Daoy (cell line): ENCODE results near the gene DCX. TPM values are rescaled to one million over a fixed set of nuclear protein-coding genes. Genes with fewer than 3 reads are reported as not detected.
"Not testable (repeated sequence)": the region's sequence is repeated elsewhere in the genome, so short reads cannot be mapped to it uniquely, and the experiment has no call there.

ENCODE experiments used
- DNase-seq: peaks from one replicate; pipeline ENCODE4 v3.0.0-alpha.2; 2015; ENCODE audit warnings: low read depth
- total RNA-seq: library from RNA; depleted of rRNA; stranded (reverse); fragments of >200 nt; shearing (Covaris generic); gene quantifications from 2 replicates; pipeline ENCODE4 v1.2.3, GENCODE V29; 2014

DCX gene
- total RNA-seq, 1 experiment from 2014 or later: not detected

DNA sequence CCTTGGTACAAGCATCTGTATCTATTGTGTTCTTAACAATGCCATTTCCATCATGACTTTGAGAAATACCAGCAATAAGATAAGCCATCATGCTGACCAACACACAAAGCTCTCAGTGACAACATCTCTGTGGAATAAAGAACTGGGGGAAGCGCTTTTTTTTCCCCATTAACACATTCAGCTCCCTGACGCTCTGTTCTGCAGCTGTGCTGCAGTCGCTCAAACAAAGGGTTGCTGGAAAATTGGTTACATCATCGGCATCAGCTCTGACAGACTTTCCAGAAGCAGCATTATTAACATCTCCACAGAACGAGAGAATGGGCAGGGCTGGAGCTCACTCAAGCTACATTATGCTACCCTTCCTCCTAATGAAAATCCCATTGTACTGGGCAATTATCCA lies 39.9 kb downstream of the DCX start:
- DNase-seq: no peak

DNA sequence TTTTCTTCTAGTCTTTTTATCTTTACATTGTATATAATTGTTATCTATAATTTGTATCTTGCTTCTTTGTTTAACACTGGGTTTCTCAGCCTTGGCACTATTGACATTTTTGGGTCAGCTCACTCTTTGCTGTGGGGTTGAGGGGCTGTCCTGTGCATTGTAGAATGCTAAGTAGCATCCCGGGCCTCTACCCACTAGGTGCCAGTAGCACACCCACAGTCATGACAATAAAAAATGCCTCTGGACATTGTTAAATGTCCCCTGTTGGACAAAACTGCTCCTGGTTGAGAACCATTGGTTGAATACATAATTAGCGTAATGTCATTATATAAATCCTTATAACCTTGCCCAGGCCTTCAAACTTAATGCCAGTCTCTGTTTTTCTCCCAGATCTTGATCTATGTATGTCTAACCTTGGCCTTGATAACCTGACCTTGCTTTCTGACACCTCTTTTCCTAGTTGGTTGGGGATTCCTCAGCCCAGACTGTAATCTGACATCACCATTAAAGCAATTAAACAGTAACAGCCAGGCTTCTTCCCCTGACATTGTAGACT lies 46.1 kb downstream of the DCX start:
- DNase-seq: no peak

DNA sequence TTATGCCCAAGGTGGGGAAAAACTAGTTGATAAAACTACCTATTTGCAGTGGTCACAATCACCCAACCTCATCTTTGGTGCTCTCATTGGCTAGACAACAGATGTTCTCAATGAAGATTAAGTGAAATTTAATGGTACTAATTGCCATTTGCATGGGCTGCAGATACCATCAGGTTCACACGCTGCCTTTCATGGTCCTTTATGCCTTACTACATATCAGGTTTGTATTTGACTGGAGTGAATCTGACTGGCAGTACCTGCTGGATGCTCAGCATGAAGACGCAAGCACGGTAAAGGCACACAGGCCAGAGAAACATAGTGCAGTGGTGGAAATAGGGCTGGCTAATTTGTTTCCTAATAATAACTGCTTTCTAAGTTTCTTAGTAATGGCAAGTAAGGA lies 48.3 kb downstream of the DCX start:
- DNase-seq: no peak

DNA sequence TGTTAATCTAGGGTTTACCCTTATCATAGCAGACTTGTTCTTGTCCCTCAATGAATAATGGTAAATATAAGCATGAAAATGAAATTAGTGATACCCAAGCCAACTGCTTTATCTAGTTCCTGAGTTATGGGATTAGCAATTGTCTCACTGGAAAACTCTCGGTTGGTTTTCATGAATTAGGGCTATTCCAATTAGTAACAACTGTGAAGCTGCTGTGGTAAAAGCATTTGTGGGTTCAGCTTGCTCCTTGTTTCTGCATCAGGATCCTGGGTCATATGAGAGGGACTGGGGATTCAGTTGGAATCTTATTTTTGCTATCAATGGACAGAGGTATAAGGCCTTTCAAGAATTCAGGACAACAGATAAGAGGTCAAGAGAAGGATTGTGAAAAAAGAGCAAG lies 50.2 kb downstream of the DCX start:
- DNase-seq: no peak

- no peak for DNase-seq
Measured at GRCh38 chrX:111360839-111361238, 51.2 kb downstream of the DCX start.

DNA sequence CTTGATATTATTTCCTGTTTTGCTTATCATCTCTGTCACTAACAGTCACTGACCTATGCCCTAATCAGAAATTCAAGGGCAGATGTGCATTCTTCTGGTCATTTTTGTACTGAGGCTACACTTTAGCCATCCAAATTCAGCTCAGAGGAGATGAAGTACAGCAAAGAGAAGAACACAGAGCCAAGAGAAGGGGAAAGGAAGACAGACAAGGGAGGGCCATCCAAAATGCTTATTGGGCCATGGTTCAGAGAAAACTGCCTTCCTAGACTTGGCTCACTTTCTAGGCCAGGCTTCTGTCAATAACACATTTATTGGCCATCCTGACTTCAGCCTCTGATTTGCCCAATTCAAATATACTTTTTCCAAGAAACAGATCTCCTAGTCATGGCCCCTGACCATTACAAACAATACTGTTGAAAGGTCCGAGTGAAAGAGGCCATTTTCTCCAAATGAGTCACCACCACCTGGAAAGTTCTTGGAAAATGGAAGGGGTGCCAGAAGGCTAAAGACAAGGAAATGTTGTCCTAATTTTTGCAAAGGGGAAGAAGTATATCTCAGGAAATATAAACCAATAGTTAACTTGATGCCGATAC lies 56.4 kb downstream of the DCX start:
- no peak for DNase-seq

GRCh38 chrX:111354496-111354895 lies 57.5 kb downstream of the DCX start:
- no peak for DNase-seq

DNA sequence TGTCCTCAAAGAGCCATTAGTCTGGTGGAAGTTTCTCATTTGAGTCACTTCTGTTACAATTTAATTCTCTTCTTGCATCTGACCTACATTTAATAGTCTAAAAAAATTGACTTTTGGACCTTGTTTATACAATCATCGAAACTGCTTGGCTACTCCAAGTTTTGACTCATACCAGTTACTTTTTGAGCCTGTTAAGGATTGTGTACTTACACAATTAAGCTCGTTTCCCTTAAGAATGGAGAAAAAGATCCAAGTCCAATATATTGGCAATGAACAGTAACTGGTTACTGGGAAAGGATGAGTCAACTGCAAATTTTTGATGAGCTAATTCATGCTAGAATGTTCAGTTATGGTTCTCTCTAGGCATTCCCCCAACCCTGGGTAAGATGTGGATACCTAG lies 58.2 kb downstream of the DCX start:
- no peak for DNase-seq

DNA sequence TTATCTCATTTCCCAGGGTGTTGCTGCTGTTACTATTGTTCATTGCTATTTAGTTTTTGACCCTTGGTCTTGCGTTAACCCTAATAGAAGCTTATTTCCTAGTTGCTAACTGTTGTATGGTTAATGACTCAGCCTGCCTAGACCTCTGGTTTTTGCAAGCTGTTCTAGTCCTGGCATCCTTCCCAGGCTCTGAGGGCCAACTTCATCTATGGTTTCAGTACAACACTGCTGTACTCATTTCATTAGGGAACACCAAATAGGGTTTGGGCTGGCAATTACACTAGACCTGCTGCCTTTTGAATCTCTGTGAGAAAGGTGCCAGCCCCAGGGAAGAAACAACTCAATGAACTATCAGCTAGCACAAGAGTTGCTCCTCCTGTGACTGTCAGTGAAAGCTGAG lies 59.6 kb downstream of the DCX start:
- DNase-seq: peak; percentile 0

DNA sequence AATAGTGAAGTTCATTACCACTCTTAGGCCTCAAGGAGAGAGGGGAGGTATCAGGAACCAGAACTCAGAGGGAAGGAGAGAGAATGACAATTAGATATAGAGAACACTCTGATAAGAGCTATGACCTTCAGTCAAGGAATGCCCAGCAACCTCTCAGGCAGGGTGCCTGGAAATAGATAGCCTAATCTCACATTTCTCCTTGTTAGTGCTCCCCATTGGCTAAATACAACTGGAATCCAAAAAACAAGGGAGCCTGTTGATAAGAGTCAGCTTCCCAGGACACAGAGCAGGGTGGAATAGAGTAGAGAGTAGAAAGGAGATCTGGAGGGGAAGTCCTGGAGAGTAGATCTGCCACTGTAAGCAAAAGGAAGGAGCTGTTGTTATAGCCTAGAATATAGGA lies 62.1 kb downstream of the DCX start:
- no peak for DNase-seq

DNA sequence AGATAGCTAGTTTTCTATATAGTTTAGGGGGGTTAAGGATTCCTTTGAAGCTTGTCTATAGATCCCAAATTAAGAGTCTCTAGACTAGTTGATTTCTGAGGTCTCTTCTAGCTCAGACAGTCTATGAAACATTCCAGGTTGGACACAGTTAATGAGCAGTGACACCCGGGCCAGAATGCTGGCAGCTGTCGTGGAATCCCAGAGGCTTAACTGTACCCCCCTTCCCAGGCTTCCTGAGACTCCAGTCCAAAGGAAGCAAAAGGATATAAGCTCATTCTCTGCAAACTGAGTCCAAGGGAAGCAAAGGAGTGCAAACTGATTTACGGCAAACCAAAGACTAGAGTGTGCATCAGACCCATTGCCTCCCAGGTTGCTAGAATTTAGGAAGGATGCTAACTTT lies 62.9 kb downstream of the DCX start:
- DNase-seq: no peak

DNA sequence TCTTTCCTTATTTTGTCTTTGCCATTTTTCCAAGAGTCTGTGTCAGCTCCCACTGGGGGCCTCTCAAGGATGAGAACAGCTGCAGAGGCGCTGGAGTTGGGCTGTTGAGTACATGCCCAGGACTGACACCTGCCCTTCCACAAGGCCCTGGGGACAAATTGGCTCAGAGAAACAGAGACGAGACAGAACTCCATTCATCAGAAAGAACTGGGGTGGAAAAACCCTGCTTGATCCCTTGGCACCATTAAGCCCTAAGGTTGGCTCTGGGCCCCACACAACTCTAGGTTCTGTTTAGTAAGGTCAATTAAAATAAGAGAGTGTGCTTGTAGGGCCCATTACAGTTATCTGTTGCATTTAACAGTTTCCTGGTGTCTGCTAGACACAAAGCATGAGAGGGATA lies 63.6 kb downstream of the DCX start:
- DNase-seq: no peak

- not testable (repeated sequence) for DNase-seq
Measured at GRCh38 chrX:111346150-111346549, 65.8 kb downstream of the DCX start.

- DNase-seq: no peak
Measured at GRCh38 chrX:111340054-111340453, 71.9 kb downstream of the DCX start.

DNA sequence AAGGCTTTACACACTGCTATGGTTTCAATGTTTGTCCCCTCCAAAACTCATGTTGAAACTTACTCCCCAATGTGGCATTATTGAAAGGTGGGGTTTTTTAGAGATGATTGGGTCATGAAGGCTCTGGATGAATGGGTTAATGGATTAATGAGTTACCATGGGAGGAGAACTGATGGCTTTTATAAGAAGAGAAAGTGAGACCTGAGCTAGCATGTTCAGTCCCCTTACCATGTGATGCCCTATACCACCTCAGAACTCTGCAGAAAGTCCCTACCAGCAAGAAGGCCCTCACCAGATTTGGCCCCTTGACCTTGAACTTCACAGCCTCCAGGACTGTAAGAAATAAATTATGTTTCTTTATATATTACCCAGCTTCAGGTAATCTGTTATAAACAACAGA lies 72.8 kb downstream of the DCX start:
- no peak for DNase-seq

GRCh38 chrX:111338095-111338698 lies 73.8 kb downstream of the DCX start:
- no peak for DNase-seq

GRCh38 chrX:111337067-111337637 lies 74.8 kb downstream of the DCX start:
- no peak for DNase-seq

- DNase-seq: no peak
Measured at GRCh38 chrX:111336141-111336540, 75.9 kb downstream of the DCX start.

- DNase-seq: no peak
Measured at GRCh38 chrX:111329370-111329769, 82.6 kb downstream of the DCX start.

DNA sequence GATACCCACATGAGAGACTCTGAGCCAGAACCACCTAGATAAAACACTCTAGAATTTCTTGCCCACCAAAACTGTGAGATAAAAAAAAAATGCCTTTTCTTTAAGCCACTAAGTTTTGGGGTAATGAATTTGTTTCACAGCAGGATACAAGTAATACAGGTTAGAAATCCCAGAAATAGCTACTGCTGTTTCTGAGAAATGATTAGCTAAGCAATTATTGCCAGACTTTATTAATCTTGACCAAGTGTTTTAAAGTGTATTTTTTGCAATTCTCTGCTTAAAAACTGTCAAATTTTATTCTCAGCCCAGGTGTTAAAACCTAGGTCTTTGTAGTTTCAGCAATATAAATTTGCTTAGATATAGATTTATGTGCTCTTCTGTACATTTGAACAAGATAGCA lies 83.1 kb downstream of the DCX start:
- no peak for DNase-seq

DNA sequence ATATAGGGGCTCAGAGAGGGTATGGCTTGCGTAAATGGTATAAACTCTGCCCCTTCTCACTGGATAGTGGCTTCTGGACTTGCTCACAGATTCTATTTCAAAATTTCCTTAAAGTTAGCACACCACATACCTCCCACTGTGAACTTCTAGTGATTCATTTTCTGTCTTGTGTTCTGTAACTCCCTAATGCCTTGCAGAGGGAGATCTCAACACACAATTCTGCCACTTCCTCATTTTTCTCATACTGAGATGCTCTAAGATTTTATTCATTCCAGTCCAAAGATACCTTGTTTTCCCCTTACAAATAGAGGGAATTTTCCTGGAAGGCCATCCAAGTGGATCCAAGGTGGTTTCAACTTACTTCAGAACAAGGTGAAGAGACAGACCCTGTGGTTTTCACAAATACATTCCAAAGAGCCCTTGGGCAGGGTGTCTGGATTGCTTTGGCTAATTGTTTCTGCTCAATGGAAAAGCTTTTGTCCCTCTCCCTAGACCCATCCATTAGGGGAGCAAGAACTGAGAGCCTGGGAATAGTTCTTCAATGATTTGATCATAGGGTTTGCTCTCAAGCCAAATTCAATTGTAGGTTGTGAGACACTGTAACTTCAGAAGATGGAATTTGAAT lies 89.6 kb downstream of the DCX start:
- no peak for DNase-seq

- DNase-seq: no peak
Measured at GRCh38 chrX:111319451-111319850, 92.5 kb downstream of the DCX start.

DNA sequence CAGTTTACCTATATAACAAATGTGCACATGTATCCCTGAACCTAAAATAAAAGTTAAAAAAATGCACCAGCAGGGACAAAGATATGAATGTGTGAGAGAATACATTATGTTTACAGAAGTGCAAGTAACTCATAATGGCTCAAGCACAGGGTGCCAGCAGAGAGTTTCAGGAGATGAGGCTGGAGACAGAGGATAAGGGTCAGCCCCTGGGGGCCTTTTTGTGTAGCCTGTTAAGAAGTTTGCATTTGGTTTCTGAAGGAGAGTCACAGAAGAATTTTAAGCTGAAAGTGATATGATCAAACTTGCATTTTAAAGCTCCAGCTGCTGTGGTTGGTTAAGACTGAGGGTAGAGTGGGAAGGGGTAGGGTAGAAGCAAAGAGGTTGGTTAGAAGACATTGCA lies 93.1 kb downstream of the DCX start:
- DNase-seq: no peak
